ENCODE results near the gene CEP192. TPM values are rescaled to one million over a fixed set of nuclear protein-coding genes. Genes with fewer than 3 reads are reported as not detected.

CEP192 gene
- total and polyA plus RNA-seq, 2 donors (not counting 1 experiment from before 2014, with no cell fraction given) = 39.3 to 47.3 TPM

DNA sequence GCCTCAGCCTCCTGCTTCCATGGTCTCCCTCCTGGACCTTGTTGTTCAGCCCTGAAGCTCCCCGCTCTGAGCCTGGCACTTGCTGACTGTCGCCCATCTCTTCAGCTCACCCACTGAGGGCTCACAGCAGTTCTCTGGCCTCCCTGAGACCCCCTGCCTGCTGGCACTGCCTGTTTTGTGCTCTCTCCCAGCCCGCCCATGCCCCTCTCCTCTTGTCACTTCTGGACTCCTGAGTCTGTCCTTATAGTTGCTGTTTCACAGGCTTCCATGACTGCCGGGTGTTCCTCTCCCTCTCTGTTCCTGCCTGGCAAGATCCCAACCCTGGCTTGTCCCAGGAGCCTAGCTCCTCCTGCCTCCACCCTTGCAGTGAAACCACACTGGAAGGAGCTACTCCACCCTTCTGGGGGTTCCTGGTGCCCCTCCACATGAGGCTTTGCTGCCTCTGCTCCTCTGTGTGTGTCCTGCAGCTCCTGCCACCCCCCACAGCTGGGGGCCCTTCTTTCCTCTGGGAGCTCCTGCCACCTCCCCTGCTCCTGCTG lies 110.6 kb downstream of the CEP192 start:
- no peaks in the 10 kb centered on the region for H3K27me3 ChIP-seq (replicated peaks in 1 of 4; ENCODE audit: control extremely low read depth in 1 of 4, control insufficient read depth in 3 of 4, insufficient read depth in 4 of 4, low read length in 3 of 4)
- no peak overlapping the region for H3K9ac ChIP-seq (ENCODE audit: low read length)
- no peaks in the 10 kb centered on the region for H3K9me3 Mint-ChIP-seq (ENCODE audit: insufficient read depth)
- no peak for ATAC-seq (ENCODE audit: low read depth)
- no peak overlapping the region for H3K4me2 ChIP-seq (replicated peaks; ENCODE audit: low read depth, low read length, poor library complexity, severe bottlenecking)
- DNase-seq = no peak
- peaks cover 0 to 4% (median 0%) of the 10 kb centered on the region in 3 donors for H3K9me3 ChIP-seq (ENCODE audit: control extremely low read depth in 1 of 3, control insufficient read depth in 2 of 3, insufficient read depth in 1 of 3, low read length in 2 of 3)
- intact Hi-C loops (cut with micrococcal nuclease) = no loop called here
- H4K20me1 ChIP-seq (ENCODE audit: control insufficient read depth, insufficient read depth, low read length, poor library complexity, severe bottlenecking) = no peaks in the 10 kb centered on the region
- H3K4me3 ChIP-seq (ENCODE audit: control extremely low read depth in 1 of 5, extremely low read depth in 1 of 5, insufficient read depth in 1 of 5, low read depth in 2 of 5, low read length in 4 of 5) = no peak overlapping the region
- WGBS (ENCODE audit: insufficient coverage) = 95% methylated on average over 4 of the region's 4 CpGs
- no peak overlapping the region for H3K27ac ChIP-seq (ENCODE audit: low read length in 2 of 2)
- no peaks in the 10 kb centered on the region for H3K4me1 Mint-ChIP-seq
- ChIA-PET POLR2A (interaction anchor here (0.5 kb wide), 1 partner anchor 762 kb away, joined by 5 read pairs; no protein-coding TSS in a partner anchor), CTCF (interaction anchor here (1.1 kb wide), 1 partner anchor 19 kb away, joined by 3 read pairs; no protein-coding TSS in a partner anchor)
- no peaks in the 10 kb centered on the region for H3K79me2 ChIP-seq (ENCODE audit: control insufficient read depth, insufficient read depth, low read length)
- TF ChIP-seq, protein P1, sequence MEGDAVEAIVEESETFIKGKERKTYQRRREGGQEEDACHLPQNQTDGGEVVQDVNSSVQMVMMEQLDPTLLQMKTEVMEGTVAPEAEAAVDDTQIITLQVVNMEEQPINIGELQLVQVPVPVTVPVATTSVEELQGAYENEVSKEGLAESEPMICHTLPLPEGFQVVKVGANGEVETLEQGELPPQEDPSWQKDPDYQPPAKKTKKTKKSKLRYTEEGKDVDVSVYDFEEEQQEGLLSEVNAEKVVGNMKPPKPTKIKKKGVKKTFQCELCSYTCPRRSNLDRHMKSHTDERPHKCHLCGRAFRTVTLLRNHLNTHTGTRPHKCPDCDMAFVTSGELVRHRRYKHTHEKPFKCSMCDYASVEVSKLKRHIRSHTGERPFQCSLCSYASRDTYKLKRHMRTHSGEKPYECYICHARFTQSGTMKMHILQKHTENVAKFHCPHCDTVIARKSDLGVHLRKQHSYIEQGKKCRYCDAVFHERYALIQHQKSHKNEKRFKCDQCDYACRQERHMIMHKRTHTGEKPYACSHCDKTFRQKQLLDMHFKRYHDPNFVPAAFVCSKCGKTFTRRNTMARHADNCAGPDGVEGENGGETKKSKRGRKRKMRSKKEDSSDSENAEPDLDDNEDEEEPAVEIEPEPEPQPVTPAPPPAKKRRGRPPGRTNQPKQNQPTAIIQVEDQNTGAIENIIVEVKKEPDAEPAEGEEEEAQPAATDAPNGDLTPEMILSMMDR (IDR thresholded peaks at IDR 0.05) = no peak
- TF ChIP-seq EZH2 (IDR thresholded peaks at IDR 0.05; ENCODE audit: borderline replicate concordance, insufficient read depth, low read depth, low read length, poor library complexity, severe bottlenecking) = no peak
- H3K27me3 Mint-ChIP-seq = no peaks in the 10 kb centered on the region
- H3K4me3 Mint-ChIP-seq = no peak overlapping the region
- H3K4me1 ChIP-seq (ENCODE audit: control insufficient read depth in 2 of 2, insufficient read depth in 2 of 2, low read length in 2 of 2) = no peaks in the 10 kb centered on the region
- H2AFZ ChIP-seq (ENCODE audit: insufficient read depth, low read depth, low read length, poor library complexity, severe bottlenecking) = no peak overlapping the region
- peaks cover 2 to 81% of the 10 kb centered on the region in 2 experiments for H3K36me3 ChIP-seq (replicated peaks in 1 of 2; ENCODE audit: control extremely low read depth in 1 of 2, control insufficient read depth in 1 of 2, extremely low read depth in 1 of 2, insufficient read depth in 2 of 2, low read length in 1 of 2)
- no peak overlapping the region for H3K27ac Mint-ChIP-seq

DNA sequence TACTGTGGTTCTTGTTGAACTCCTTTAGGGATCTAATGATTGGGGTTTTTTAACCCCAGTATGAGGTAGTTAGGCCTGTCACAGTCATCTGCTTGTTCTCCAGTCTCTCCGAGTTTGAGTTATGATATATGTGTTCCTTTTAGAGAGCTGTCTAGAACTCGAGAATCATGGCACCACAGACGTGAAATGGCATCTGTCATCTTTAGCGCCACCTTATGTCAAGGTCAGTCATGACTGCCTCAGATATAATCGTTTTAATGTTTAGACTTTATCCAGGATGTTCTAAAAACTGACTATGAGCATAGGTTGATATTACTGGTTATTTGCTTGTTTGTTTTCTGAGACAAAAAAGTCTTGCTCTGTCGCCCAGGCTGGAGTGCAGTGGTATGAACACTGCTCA lies 112.2 kb downstream of the CEP192 start:
- H3K4me2 ChIP-seq (replicated peaks; ENCODE audit: low read depth, low read length, poor library complexity, severe bottlenecking) = no peak overlapping the region
- H3K9me3 ChIP-seq (ENCODE audit: control extremely low read depth in 1 of 3, control insufficient read depth in 2 of 3, insufficient read depth in 1 of 3, low read length in 2 of 3) = peaks cover 0 to 4% (median 2%) of the 10 kb centered on the region in 3 donors
- Mint-ChIP-seq H3K4me1 (no peaks in the 10 kb centered on the region), H3K9me3 (ENCODE audit: insufficient read depth) (no peaks in the 10 kb centered on the region), H3K27me3 (no peaks in the 10 kb centered on the region), H3K27ac (no peak overlapping the region), H3K4me3 (no peak overlapping the region)
- H3K27me3 ChIP-seq (replicated peaks in 1 of 4; ENCODE audit: control extremely low read depth in 1 of 4, control insufficient read depth in 3 of 4, insufficient read depth in 4 of 4, low read length in 3 of 4) = no peaks in the 10 kb centered on the region
- no peak overlapping the region for H3K4me3 ChIP-seq (ENCODE audit: control extremely low read depth in 1 of 5, extremely low read depth in 1 of 5, insufficient read depth in 1 of 5, low read depth in 2 of 5, low read length in 4 of 5)
- peaks cover 5 to 92% of the 10 kb centered on the region in 2 experiments for H3K36me3 ChIP-seq (replicated peaks in 1 of 2; ENCODE audit: control extremely low read depth in 1 of 2, control insufficient read depth in 1 of 2, extremely low read depth in 1 of 2, insufficient read depth in 2 of 2, low read length in 1 of 2)
- no peak for ATAC-seq (ENCODE audit: low read depth)
- TF ChIP-seq, protein P1 (IDR thresholded peaks at IDR 0.05) = peak; percentile 36
- no peak for TF ChIP-seq EZH2 (IDR thresholded peaks at IDR 0.05; ENCODE audit: borderline replicate concordance, insufficient read depth, low read depth, low read length, poor library complexity, severe bottlenecking)
- no peaks in the 10 kb centered on the region for H3K4me1 ChIP-seq (ENCODE audit: control insufficient read depth in 2 of 2, insufficient read depth in 2 of 2, low read length in 2 of 2)
- intact Hi-C loops (cut with micrococcal nuclease) = no loop called here
- 94% methylated on average over 5 of the region's 6 CpGs for WGBS (ENCODE audit: insufficient coverage)
- no peak overlapping the region for H3K9ac ChIP-seq (ENCODE audit: low read length)
- H4K20me1 ChIP-seq (ENCODE audit: control insufficient read depth, insufficient read depth, low read length, poor library complexity, severe bottlenecking) = no peaks in the 10 kb centered on the region
- CTCF ChIA-PET = no interaction called here
- DNase-seq = no peak
- no peak overlapping the region for H3K27ac ChIP-seq (ENCODE audit: low read length in 2 of 2)
- POLR2A ChIA-PET = no interaction called here
- no peaks in the 10 kb centered on the region for H3K79me2 ChIP-seq (ENCODE audit: control insufficient read depth, insufficient read depth, low read length)
- no peak overlapping the region for H2AFZ ChIP-seq (ENCODE audit: insufficient read depth, low read depth, low read length, poor library complexity, severe bottlenecking)
